H1 (cell line): Measurements from ENCODE around the gene C2orf76. TPM values are rescaled to one million over a fixed set of nuclear protein-coding genes. Genes with fewer than 3 reads are reported as not detected.

Experiments
- CTCF ChIA-PET: fragments of 300-600 bp; sonication (Branson Sonifier 250); formaldehyde crosslinking; loops from one replicate; lab custom pipeline; 2021; ENCODE audit not compliant: partially characterized antibody; lab: Charles Lee
- POLR2A ChIA-PET: fragments of 300-600 bp; sonication (Branson Sonifier 250); formaldehyde crosslinking; loops from one replicate; lab custom pipeline; 2021; ENCODE audit warnings: inconsistent platforms; ENCODE audit not compliant: partially characterized antibody; lab: Charles Lee
- DNase-seq, 2 experiments: peaks; one replicate each; pipeline versions ENCODE4 v3.0.0 to v3.0.0-alpha.2; 2010 to 2022; ENCODE audit warnings: low spot score in 2 of 2, low read depth in 1 of 2, mixed read lengths in 1 of 2
- FAIRE-seq: peaks from 2 replicates; lab custom pipeline; 2011; peaks lifted over from hg19 to GRCh38; lab: Jason Lieb, UNC
- H2AFZ ChIP-seq: 2 replicates; pipeline ENCODE4 v1.8.1; 2012; ENCODE audit warnings: low read length, inconsistent platforms
- H2AK5ac ChIP-seq: 2 replicates; pipeline ENCODE4 v1.6.1; 2013; ENCODE audit warnings: low read depth, low read length
- H2BK120ac ChIP-seq: replicated peaks from 2 replicates; pipeline ENCODE3; 2013; ENCODE audit warnings: low read depth, low read length, inconsistent platforms
- H2BK12ac ChIP-seq: 2 replicates; pipeline ENCODE4 v1.6.1; 2013; ENCODE audit warnings: low read depth, low read length
- H2BK15ac ChIP-seq: 2 replicates; pipeline ENCODE4 v1.6.1; 2013; ENCODE audit warnings: low read length
- H2BK20ac ChIP-seq: 2 replicates; pipeline ENCODE4 v1.6.1; 2013; ENCODE audit warnings: low read length
- H2BK5ac ChIP-seq: 2 replicates; pipeline ENCODE4 v1.6.1; 2013; ENCODE audit warnings: low read depth, low read length
- H3K14ac ChIP-seq: 2 replicates; pipeline ENCODE4 v1.6.1; 2013; ENCODE audit warnings: inconsistent platforms; ENCODE audit not compliant: insufficient read length
- H3K18ac ChIP-seq: 2 replicates; pipeline ENCODE4 v1.6.1; 2013; ENCODE audit warnings: low read length; ENCODE audit errors: extremely low read depth
- H3K23ac ChIP-seq: 2 replicates; pipeline ENCODE4 v1.6.1; 2013; ENCODE audit warnings: inconsistent platforms; ENCODE audit not compliant: insufficient read length
- H3K23me2 ChIP-seq: 2 replicates; pipeline ENCODE4 v1.6.1; 2013; ENCODE audit warnings: low read depth, low read length
- H3K27ac ChIP-seq: 2 replicates; pipeline ENCODE4 v1.6.1; 2011; ENCODE audit warnings: low read depth, low read length, inconsistent platforms
- H3K27me3 ChIP-seq, 4 experiments: replicated peaks in 1 of 4; 1 replicate in 1 of 4; 2 replicates in 3 of 4; pipeline versions ENCODE4 v1.6.1 to v1.8.1; 2011 to 2013; ENCODE audit warnings: low read length in 3 of 4, mild to moderate bottlenecking in 3 of 4, inconsistent platforms in 2 of 4, mixed read lengths in 2 of 4, moderate library complexity in 1 of 4; ENCODE audit not compliant: control insufficient read depth in 3 of 4, insufficient read depth in 3 of 4; ENCODE audit errors: extremely low read depth in 1 of 4
- H3K36me3 ChIP-seq, 4 experiments: 2 replicates each; pipeline versions ENCODE4 v1.6.1 to v1.8.1; 2011 to 2013; ENCODE audit warnings: mild to moderate bottlenecking in 4 of 4, low read length in 3 of 4, moderate library complexity in 2 of 4, control low read depth in 1 of 4, inconsistent platforms in 1 of 4; ENCODE audit not compliant: insufficient read depth in 4 of 4, control insufficient read depth in 2 of 4
- H3K4ac ChIP-seq: replicated peaks from 2 replicates; pipeline ENCODE3; 2013; ENCODE audit warnings: low read length, low read depth, mixed read lengths, inconsistent platforms; ENCODE audit not compliant: insufficient read length
- H3K4me1 ChIP-seq, 4 experiments: replicated peaks in 1 of 4; 1 replicate in 1 of 4; 2 replicates in 3 of 4; pipeline versions ENCODE4 v1.6.1 to v1.8.1; 2011 to 2013; ENCODE audit warnings: low read length in 3 of 4, inconsistent platforms in 2 of 4, mixed read lengths in 1 of 4; ENCODE audit not compliant: insufficient read depth in 4 of 4, control insufficient read depth in 3 of 4
- H3K4me2 ChIP-seq, 2 experiments: 2 replicates each; pipeline versions ENCODE4 v1.6.1 to v1.8.1; 2011 to 2013; ENCODE audit warnings: low read depth in 2 of 2, low read length in 2 of 2, control low read depth in 1 of 2, inconsistent platforms in 1 of 2, mild to moderate bottlenecking in 1 of 2; ENCODE audit not compliant: insufficient read depth in 1 of 2
- H3K4me3 ChIP-seq, 4 experiments: fragments of 200-600, 300-600 bp in 1 of 4; sonication (generic), shearing (Covaris generic), sonication (Bioruptor Twin) in 1 of 4; 2 replicates each; pipeline versions ENCODE4 v1.5.1 to v1.8.1; 2011 to 2016; ENCODE audit warnings: low read length in 4 of 4, low read depth in 3 of 4, control low read depth in 2 of 4, inconsistent platforms in 2 of 4, mild to moderate bottlenecking in 2 of 4, mixed read lengths in 1 of 4, moderate library complexity in 1 of 4; ENCODE audit not compliant: insufficient read depth in 2 of 4; ENCODE audit errors: extremely low read depth in 1 of 4
- H3K56ac ChIP-seq: replicated peaks from 2 replicates; pipeline ENCODE3; 2013; ENCODE audit warnings: low read depth, mild to moderate bottlenecking, mixed read lengths, low read length, inconsistent platforms; ENCODE audit not compliant: insufficient read length
- H3K79me1 ChIP-seq: 2 replicates; pipeline ENCODE4 v1.6.1; 2013; ENCODE audit warnings: low read depth, low read length, control low read depth
- H3K79me2 ChIP-seq, 2 experiments: 2 replicates each; pipeline versions ENCODE4 v1.6.1 to v1.8.1; 2012 to 2013; ENCODE audit warnings: low read length in 2 of 2, mild to moderate bottlenecking in 2 of 2, inconsistent platforms in 1 of 2; ENCODE audit not compliant: insufficient read depth in 2 of 2, control insufficient read depth in 1 of 2
- H3K9ac ChIP-seq, 4 experiments: replicated peaks in 1 of 4; 1 replicate in 1 of 4; 2 replicates in 3 of 4; pipeline versions ENCODE4 v1.6.1 to v1.8.1; 2011 to 2013; ENCODE audit warnings: low read depth in 3 of 4, low read length in 3 of 4, control low read depth in 2 of 4, mild to moderate bottlenecking in 2 of 4, moderate library complexity in 2 of 4, inconsistent platforms in 1 of 4; ENCODE audit errors: extremely low read depth in 1 of 4
- H3K9me3 ChIP-seq, 2 experiments: 2 replicates each; pipeline versions ENCODE4 v1.6.1 to v1.8.1; 2012 to 2013; ENCODE audit warnings: mild to moderate bottlenecking in 2 of 2, moderate library complexity in 2 of 2, control low read depth in 1 of 2, inconsistent platforms in 1 of 2, low read depth in 1 of 2, low read length in 1 of 2, mixed read lengths in 1 of 2; ENCODE audit not compliant: insufficient read depth in 2 of 2
- H4K20me1 ChIP-seq, 2 experiments: replicated peaks in 1 of 2; 2 replicates each; pipeline versions ENCODE3 to v1.8.1; 2011 to 2013; ENCODE audit warnings: inconsistent platforms in 2 of 2, low read length in 2 of 2, mild to moderate bottlenecking in 1 of 2; ENCODE audit not compliant: insufficient read depth in 2 of 2, control insufficient read depth in 1 of 2
- H4K5ac ChIP-seq: 2 replicates; pipeline ENCODE4 v1.6.1; 2013; ENCODE audit warnings: low read length, low read depth, mixed read lengths, inconsistent platforms; ENCODE audit not compliant: insufficient read length
- H4K8ac ChIP-seq: 2 replicates; pipeline ENCODE4 v1.8.0; 2013; ENCODE audit warnings: mild to moderate bottlenecking, moderate library complexity, low read length, inconsistent platforms; ENCODE audit not compliant: insufficient read depth; ENCODE audit errors: extremely low read depth
- H4K91ac ChIP-seq: replicated peaks from 2 replicates; pipeline ENCODE3; 2013; ENCODE audit warnings: low read length, mixed read lengths, inconsistent platforms; ENCODE audit not compliant: insufficient read length
- ASH2L ChIP-seq: fragments of 200-600, 300-600 bp; sonication (generic); IDR thresholded peaks from one replicate; pipeline ENCODE4 v1.7.1; 2017; ENCODE audit warnings: low read length
- BACH1 ChIP-seq: IDR thresholded peaks from 2 replicates; pipeline ENCODE4 v1.6.1; 2012; ENCODE audit warnings: low read length, improper control_type of control experiment
- BCL11A ChIP-seq, 2 experiments: IDR thresholded peaks; one replicate each; pipeline ENCODE4 v1.6.1; 2011; ENCODE audit warnings: low read depth in 2 of 2, low read length in 2 of 2, mild to moderate bottlenecking in 2 of 2
- CBX5 ChIP-seq: fragments of 300-800, 300-1000 bp; sonication (generic); IDR thresholded peaks from 2 replicates; pipeline ENCODE4 v1.7.1; 2016; ENCODE audit warnings: antibody characterized with exemption, low read length, low read depth
- EP300 ChIP-seq, 2 experiments: IDR thresholded peaks; 1 replicate in 1 of 2; 2 replicates in 1 of 2; pipeline ENCODE4 v1.6.1; 2011 to 2012; ENCODE audit warnings: low read depth in 2 of 2, low read length in 2 of 2, mild to moderate bottlenecking in 2 of 2, borderline replicate concordance in 1 of 2, inconsistent platforms in 1 of 2, moderate library complexity in 1 of 2
- FOSL1 ChIP-seq: IDR thresholded peaks from 2 replicates; pipeline ENCODE4 v1.6.1; 2011; ENCODE audit warnings: mild to moderate bottlenecking, low read depth, low read length, moderate library complexity; ENCODE audit not compliant: insufficient read depth
- GABPA ChIP-seq: IDR thresholded peaks from 2 replicates; pipeline ENCODE4 v1.6.1; 2011; ENCODE audit warnings: mild to moderate bottlenecking, low read length, moderate library complexity, borderline replicate concordance; ENCODE audit not compliant: insufficient read depth
- HDAC6 ChIP-seq: IDR thresholded peaks from one replicate; pipeline ENCODE4 v1.7.1; 2012; ENCODE audit warnings: low read depth, mild to moderate bottlenecking, inconsistent platforms, low read length, moderate library complexity
- POLR2A ChIP-seq, 2 experiments: IDR thresholded peaks; 1 replicate in 1 of 2; 2 replicates in 1 of 2; pipeline ENCODE4 v1.6.1; 2011; ENCODE audit warnings: low read depth in 2 of 2, low read length in 2 of 2, mild to moderate bottlenecking in 2 of 2; ENCODE audit errors: control extremely low read depth in 1 of 2
- SP2 ChIP-seq: IDR thresholded peaks from 2 replicates; pipeline ENCODE4 v1.6.1; 2012; ENCODE audit warnings: mild to moderate bottlenecking, low read length, inconsistent platforms
- WGBS, 2 experiments: shearing (Covaris generic) in 1 of 2; methylation state at CpG; one replicate each; pipeline versions ENCODE4 v1.1.6 to v1.1.7; 2013 to 2015; ENCODE audit warnings: low lambda C conversion rate in 2 of 2, mixed read lengths in 2 of 2, inconsistent platforms in 1 of 2, low coverage in 1 of 2, missing lambda C conversion rate in 1 of 2; ENCODE audit not compliant: insufficient replicate concordance in 2 of 2, insufficient coverage in 1 of 2, insufficient read length in 1 of 2; ENCODE audit errors: extremely low coverage in 1 of 2, missing lambda C conversion rate in 1 of 2; 5-methylcytosine and 5-hydroxymethylcytosine counted together
- polyA plus RNA-seq, 7 experiments: library from polyadenylated mRNA; depleted of rRNA in 3 of 7; stranded (reverse) in 5 of 7; unstranded in 2 of 7; fragments of >200 nt in 5 of 7; fragments of 200-250 nt in 2 of 7; gene quantifications; 1 replicate in 5 of 7; 2 replicates in 1 of 7; 4 replicates in 1 of 7; pipeline versions ENCODE4 v1.2.1 to v1.2.3, GENCODE V29; 2011 to 2013; ENCODE audit warnings: missing spikeins in 2 of 7, mixed read lengths in 2 of 7
- total RNA-seq: library from RNA; stranded (reverse); fragmentation: NEBNext Ultra II Directional; extraction: Animal tissue kit (Norgen Biotek cat#: 25700); gene quantifications from 2 replicates; pipeline ENCODE4 v1.2.1, GENCODE V29; 2021
- TF ChIP-seq, protein P1 (sequence below): IDR thresholded peaks from 2 replicates; pipeline ENCODE4 v1.6.1; 2012; ENCODE audit warnings: inconsistent platforms

C2orf76 gene
- total and polyA plus RNA-seq, 2 of the 8 experiments (the other 6 are each of a cell fraction or from before 2014, with no cell fraction given) = 4.4 to 5.0 TPM

GRCh38 chr2:119260646-119261492, 105.8 kb downstream of the C2orf76 start:
- Histone ChIP-seq H3K4me1 (peaks cover 12 to 20% (median 16%) of the 10 kb centered on the region in 4 experiments), H4K5ac (no peak overlapping the region), H2BK12ac (no peak overlapping the region), H3K23ac (no peak overlapping the region), H3K56ac (no peak overlapping the region), H2AK5ac (no peak overlapping the region), H3K27me3 (no peaks in the 10 kb centered on the region; a peak in 1 of 7 replicates), H3K79me1 (no peaks in the 10 kb centered on the region), H3K18ac (no peak overlapping the region), H3K9ac (no peak overlapping the region), H3K4me2 (no peak overlapping the region), H4K91ac (no peak overlapping the region), H2BK5ac (no peak overlapping the region), H2AFZ (no peak overlapping the region), H3K14ac (no peak overlapping the region), H2BK20ac (no peak overlapping the region), H3K79me2 (no peaks in the 10 kb centered on the region), H3K9me3 (no peaks in the 10 kb centered on the region), H3K4ac (no peak overlapping the region), H2BK15ac (no peak overlapping the region), H3K23me2 (no peaks in the 10 kb centered on the region), H2BK120ac (no peak overlapping the region), H4K20me1 (no peaks in the 10 kb centered on the region), H3K36me3 (peaks cover 0 to 5% (median 0%) of the 10 kb centered on the region in 4 experiments; a peak in 1 of 8 replicates), H3K4me3 (no peak overlapping the region), H4K8ac (no peak overlapping the region), H3K27ac (no peak overlapping the region)
- no peak for FAIRE-seq
- CTCF ChIA-PET = interaction anchor here (0.6 to 2.0 kb wide), 5 partner anchors 27 to 370 kb away, joined by 3 to 9 read pairs (median 3); no protein-coding TSS in a partner anchor
- POLR2A ChIA-PET = interaction anchor here (1.0 to 1.2 kb wide), 2 partner anchors 10 to 37 kb away, joined by 3 to 4 read pairs; partner anchors contain the start of gene STEAP3
- DNase-seq = no peak
- 88% methylated on average over 11 of the region's 11 CpGs; no CpG with 5 or more reads in 1 of the 2 experiments for WGBS, 2 experiments
- TF ChIP-seq HDAC6 = no peak
- TF ChIP-seq ASH2L = no peak
- TF ChIP-seq CBX5 = no peak
- TF ChIP-seq BCL11A (IDR thresholded peaks at IDR 0.05; ENCODE audit: low read depth in 2 of 2, low read length in 2 of 2) = no peak
- no peak for TF ChIP-seq FOSL1
- no peak for TF ChIP-seq POLR2A (IDR thresholded peaks at IDR 0.05; ENCODE audit: control extremely low read depth in 1 of 2, low read depth in 2 of 2, low read length in 2 of 2)
- TF ChIP-seq, protein P1, sequence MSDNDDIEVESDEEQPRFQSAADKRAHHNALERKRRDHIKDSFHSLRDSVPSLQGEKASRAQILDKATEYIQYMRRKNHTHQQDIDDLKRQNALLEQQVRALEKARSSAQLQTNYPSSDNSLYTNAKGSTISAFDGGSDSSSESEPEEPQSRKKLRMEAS = no peak
- TF ChIP-seq EP300 (IDR thresholded peaks at IDR 0.05; ENCODE audit: borderline replicate concordance in 1 of 2, low read depth in 2 of 2, low read length in 2 of 2) = no peak
- TF ChIP-seq GABPA = no peak
- no peak for TF ChIP-seq SP2
- TF ChIP-seq BACH1 = no peak
